Pancreas (tissue), 10 donors: ENCODE measurements around the gene ANKRD40CL. TPM values are rescaled to one million over a fixed set of nuclear protein-coding genes. Genes with fewer than 3 reads are reported as not detected.

Experiments used
- ATAC-seq, 4 donors: fragments of 200-7000 bp; cut with Tn5 transposase; one replicate each; pipeline versions ENCODE4 v1.8.0 to v1.9.1; 2020; ENCODE audit warnings: mild to moderate bottlenecking in 4 of 4, moderate library complexity in 4 of 4
- DNase-seq, 6 donors: peaks; one replicate each; pipeline ENCODE4 v3.0.0-alpha.2; 2020
- FAIRE-seq: peaks from 2 replicates; lab custom pipeline; 2012; peaks lifted over from hg19 to GRCh38; lab: Jason Lieb, UNC
- H3K27ac ChIP-seq, 4 donors: fragments of 200-600 bp; sonication (generic); 1 replicate in 3 of 4; 2 replicates in 1 of 4; pipeline versions ENCODE4 v1.5.0 to v1.8.0; 2020
- H3K27me3 ChIP-seq, 4 donors: fragments of 200-600 bp; one replicate each; pipeline ENCODE4 v1.8.0; 2021
- H3K36me3 ChIP-seq, 3 donors: fragments of 200-600 bp; sonication (generic) in 1 of 3; one replicate each; pipeline versions ENCODE4 v1.5.0 to v1.8.0; 2020 to 2021
- H3K4me1 ChIP-seq, 3 donors: fragments of 200-600 bp; one replicate each; pipeline ENCODE4 v1.8.0; 2021
- H3K4me3 ChIP-seq, 4 donors: fragments of 200-600 bp; sonication (generic) in 2 of 4; one replicate each; pipeline versions ENCODE4 v1.5.0 to v1.8.0; 2020 to 2021
- H3K9me3 ChIP-seq, 4 donors: fragments of 200-600 bp; one replicate each; pipeline ENCODE4 v1.8.0; 2021
- WGBS, 2 donors: extraction: QIAGEN DNeasy Blood & Tissue Kit; methylation state at CpG; one replicate each; pipeline ENCODE4 v1.1.7; 2013; 5-methylcytosine and 5-hydroxymethylcytosine counted together
- intact Hi-C, 3 donors: fragments of 100-400 bp; cut with DNase I; formaldehyde crosslinking; loops; one replicate each; pipeline versions ENCODE4 v1.11.1 to v1.14.2; 2022
- polyA plus RNA-seq, 2 donors: library from polyadenylated mRNA; stranded (reverse); fragments of 200-250 nt; gene quantifications; one replicate each; pipeline ENCODE4 v1.2.3, GENCODE V29; 2013
- total RNA-seq, 6 donors: library from RNA; stranded (reverse); fragmentation: NEBNext Ultra II Directional in 4 of 6; extraction: Animal tissue kit (Norgen Biotek cat#: 25700) in 4 of 6; gene quantifications; one replicate each; pipeline versions ENCODE4 v1.2.1 to v1.2.4, GENCODE V29; 2021 to 2023
- TF ChIP-seq, protein P1 (sequence below), 4 donors: fragments of 200-600 bp; sonication (generic) in 3 of 4; IDR thresholded peaks; one replicate each; pipeline versions ENCODE4 v1.5.0 to v1.8.0; 2021; ENCODE audit warnings: antibody characterized with exemption in 4 of 4
- donor health status: healthy with polysubstance abuse.
- donor health status: DM: no; HTN: no; CAD: no; lungs with moderate emphysema.
- donor health status: DM: no; HTN: no; CAD: no.
- donor health status: control.
- donor health status: control.
- donor health status: Bipolar disorder and iron deficiency.
- donor health status: DM: yes; HTN: yes; CAD: no.
- donor health status: DM: no; HTN: no; CAD: no.
- donor health status: DM: no; HTN: no; CAD: no.
- donor health status: DM: yes; HTN: yes; CAD: no.

The ANKRD40CL gene
- total and polyA plus RNA-seq, 8 donors = 0.16 to 0.46 (median 0.19) TPM; not detected in 5

DNA sequence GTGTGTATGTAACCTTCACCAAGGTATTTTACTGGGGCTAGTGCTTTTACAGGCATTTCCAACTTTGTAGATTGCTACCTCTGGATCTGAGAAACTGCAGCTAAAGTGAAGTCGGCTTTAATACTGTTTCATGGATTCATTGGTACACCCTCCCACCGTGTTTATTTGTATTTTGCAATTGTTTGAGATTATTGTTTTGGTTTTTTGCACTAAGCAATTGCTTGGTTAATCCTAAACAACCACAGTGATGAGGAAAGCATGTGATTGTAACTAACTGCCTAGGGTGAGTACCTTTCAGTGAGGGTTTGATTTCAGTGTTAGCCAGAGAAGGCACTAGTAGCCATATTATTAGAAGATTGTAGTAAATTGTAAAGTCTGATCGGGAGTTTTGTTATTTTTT is 44.6 kb downstream of the ANKRD40CL start:
- no peak for FAIRE-seq
- no peak overlapping the region for H3K27ac ChIP-seq

DNA sequence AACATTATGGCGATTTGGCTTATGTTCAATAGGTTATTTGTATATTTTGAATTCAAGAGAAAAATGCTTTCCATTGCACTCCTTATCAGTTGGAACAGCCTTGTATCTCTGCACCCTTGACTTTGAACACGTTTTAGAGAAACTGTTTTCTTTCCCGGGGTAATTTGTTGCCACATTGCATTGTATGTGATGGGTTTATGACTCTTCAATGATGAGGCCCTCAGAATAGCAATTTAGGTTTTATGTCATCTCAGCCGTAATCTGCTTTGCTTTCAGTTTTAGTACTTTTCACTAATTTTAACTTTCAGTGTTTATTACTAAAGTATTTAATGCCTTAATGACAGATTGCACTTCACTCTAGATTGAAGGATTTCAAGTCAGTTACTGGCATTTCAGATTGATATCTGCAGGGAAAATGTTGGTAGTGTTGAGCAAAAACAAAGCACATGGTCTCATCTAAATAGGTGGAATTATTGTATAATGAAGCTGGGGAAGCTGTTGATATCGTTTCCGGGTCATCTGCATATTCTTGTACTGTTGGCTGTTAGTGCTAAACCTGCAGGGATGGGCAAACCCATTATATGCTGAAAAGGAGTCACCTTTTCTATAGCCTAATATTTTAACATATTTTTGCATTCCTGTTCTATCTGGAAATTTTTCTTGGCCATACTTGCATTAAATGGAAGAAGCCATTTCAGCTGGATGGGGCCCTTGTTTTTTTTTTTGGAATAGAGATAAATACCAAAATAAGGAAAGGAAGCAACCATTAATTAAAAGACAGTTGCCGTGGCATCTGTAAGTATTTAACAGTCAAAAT is 45.9 kb downstream of the ANKRD40CL start:
- DNase-seq = no peak
- Histone ChIP-seq H3K4me3 (peak overlapping the region; percentile 10 to 89 (median 76)), H3K27ac (peak overlapping the region in 2 of 4 donors; percentile 98 to 99), H3K27me3 (no peaks in the 10 kb centered on the region), H3K9me3 (no peaks in the 10 kb centered on the region), H3K4me1 (peaks cover 6 to 43% (median 27%) of the 10 kb centered on the region in 3 donors), H3K36me3 (no peaks in the 10 kb centered on the region)
- no peak for ATAC-seq
- 1 to 2% methylated on average over 7 of the region's 7 CpGs for WGBS, 2 donors
- intact Hi-C loops = no loop called here
- no peak for FAIRE-seq
- TF ChIP-seq, protein P1, sequence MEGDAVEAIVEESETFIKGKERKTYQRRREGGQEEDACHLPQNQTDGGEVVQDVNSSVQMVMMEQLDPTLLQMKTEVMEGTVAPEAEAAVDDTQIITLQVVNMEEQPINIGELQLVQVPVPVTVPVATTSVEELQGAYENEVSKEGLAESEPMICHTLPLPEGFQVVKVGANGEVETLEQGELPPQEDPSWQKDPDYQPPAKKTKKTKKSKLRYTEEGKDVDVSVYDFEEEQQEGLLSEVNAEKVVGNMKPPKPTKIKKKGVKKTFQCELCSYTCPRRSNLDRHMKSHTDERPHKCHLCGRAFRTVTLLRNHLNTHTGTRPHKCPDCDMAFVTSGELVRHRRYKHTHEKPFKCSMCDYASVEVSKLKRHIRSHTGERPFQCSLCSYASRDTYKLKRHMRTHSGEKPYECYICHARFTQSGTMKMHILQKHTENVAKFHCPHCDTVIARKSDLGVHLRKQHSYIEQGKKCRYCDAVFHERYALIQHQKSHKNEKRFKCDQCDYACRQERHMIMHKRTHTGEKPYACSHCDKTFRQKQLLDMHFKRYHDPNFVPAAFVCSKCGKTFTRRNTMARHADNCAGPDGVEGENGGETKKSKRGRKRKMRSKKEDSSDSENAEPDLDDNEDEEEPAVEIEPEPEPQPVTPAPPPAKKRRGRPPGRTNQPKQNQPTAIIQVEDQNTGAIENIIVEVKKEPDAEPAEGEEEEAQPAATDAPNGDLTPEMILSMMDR (IDR thresholded peaks at IDR 0.05) = no peak

More for the DNA sequence above, 44.6 kb downstream of the ANKRD40CL start:
- H3K27me3 ChIP-seq = no peaks in the 10 kb centered on the region
- intact Hi-C loops = no loop called here
- WGBS, 2 donors = 10 to 15% methylated on average over 3 of the region's 3 CpGs
- H3K4me3 ChIP-seq = peak overlapping the region in 1 of 4 donors; percentile 87
- TF ChIP-seq, protein P1 (IDR thresholded peaks at IDR 0.05) = no peak
- H3K4me1 ChIP-seq = peaks cover 13 to 55% (median 33%) of the 10 kb centered on the region in 3 donors
- H3K9me3 ChIP-seq = no peaks in the 10 kb centered on the region
- ATAC-seq (no peak), DNase-seq (no peak)
- H3K36me3 ChIP-seq = no peaks in the 10 kb centered on the region

DNA sequence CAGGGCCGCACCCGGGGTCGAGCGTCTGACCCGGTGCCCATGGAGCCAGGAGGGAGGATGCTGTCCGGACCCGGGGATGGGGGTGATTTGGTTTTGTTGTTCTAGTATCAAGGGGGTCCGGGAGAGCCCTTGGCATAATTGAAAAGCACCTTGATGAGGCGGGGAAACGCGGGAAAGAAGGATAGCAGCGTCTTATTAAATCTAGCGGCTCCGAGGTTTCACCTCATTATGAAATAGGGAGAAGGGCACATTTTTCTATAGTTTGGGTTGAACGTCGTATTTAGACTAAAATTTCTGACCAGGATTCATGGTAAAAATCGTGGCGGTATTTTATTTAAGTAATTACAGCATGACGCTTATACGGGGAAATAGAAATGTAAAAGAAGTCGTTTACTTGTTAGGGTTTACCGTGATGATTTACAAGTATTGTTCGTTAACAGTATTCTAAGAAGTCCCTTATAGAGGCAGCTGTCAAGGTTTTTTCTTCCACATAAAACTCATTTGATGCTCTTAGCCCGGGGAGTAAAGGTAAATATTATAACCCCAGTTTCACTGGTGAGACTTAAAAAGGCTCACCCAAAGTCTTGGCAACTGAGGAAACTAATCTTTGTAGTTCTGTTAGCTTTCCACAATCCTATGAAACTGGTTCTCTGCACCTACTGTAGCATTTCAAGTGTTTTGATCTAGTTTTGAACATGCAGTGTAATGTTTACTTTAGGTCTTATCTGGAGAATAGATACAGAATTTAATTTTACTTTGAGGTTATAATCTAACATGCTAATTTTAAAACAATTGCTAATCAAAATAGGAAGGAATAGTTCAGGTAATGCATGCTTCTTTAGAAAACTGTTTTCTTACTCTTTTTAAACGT is 47.2 kb downstream of the ANKRD40CL start:
- Histone ChIP-seq H3K27ac (peak overlapping the region; percentile 85 to 99 (median 97)), H3K36me3 (no peaks in the 10 kb centered on the region), H3K27me3 (no peaks in the 10 kb centered on the region), H3K4me1 (peaks cover 6 to 30% (median 15%) of the 10 kb centered on the region in 3 donors), H3K9me3 (no peaks in the 10 kb centered on the region), H3K4me3 (peak overlapping the region; percentile 64 to 89 (median 82))
- TF ChIP-seq, protein P1 (IDR thresholded peaks at IDR 0.05) = no peak
- 0 to 1% methylated on average over 25 of the region's 25 CpGs for WGBS, 2 donors
- DNase-seq (no peak), ATAC-seq (peak; percentile 3 to 18 (median 15)), FAIRE-seq (no peak)
- intact Hi-C loops = no loop called here

DNA sequence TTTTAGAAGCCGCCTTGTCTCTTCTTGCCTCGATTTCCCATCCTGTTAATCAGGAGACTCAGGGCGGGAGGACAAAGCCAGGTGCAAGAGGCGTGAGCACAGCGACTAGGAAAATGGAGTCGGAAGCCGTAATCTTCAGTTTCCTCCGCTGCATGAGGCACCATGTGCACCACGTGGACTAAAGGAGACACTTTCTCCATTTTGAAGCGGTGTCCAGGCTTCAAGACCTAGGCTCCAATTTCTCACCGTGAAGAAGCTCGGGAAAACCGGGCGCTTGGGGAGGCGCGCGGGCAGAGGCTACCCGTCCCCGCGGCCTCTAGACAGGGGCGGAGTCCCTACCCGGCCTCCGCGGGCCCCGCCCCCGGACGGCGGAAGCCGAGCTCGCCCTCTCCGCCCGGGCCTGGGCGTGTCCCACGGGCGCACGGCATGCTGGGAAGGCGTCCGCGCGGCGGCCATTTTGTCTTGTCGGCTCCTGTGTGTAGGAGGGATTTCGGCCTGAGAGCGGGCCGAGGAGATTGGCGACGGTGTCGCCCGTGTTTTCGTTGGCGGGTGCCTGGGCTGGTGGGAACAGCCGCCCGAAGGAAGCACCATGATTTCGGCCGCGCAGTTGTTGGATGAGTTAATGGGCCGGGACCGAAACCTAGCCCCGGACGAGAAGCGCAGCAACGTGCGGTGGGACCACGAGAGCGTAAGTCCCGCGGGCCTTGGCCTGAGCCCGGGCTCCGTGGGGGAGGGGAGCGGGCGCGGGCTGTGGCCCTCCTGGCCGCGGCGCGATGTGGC is 48.0 kb downstream of the ANKRD40CL start, which contains the start of gene LUC7L3:
Gene LUC7L3, plus strand, starts transcription at position 460 of the 780 bp plus-strand sequence. Its CDS starts 130 bp downstream, at position 590.
- Histone ChIP-seq H3K4me1 (peaks cover 6 to 28% (median 15%) of the 10 kb centered on the region in 3 donors), H3K27me3 (no peaks in the 10 kb centered on the region), H3K36me3 (no peaks in the 10 kb centered on the region), H3K4me3 (peak within 1 kb of the TSS; percentile 64 to 89 (median 82)), H3K9me3 (no peaks in the 10 kb centered on the region), H3K27ac (peak within 1 kb of the TSS; percentile 85 to 99 (median 97))
- no peak for FAIRE-seq
- WGBS, 2 donors = 1 to 2% methylated on average over 71 to 76 of the region's 76 CpGs
- intact Hi-C loops = no loop called here
- peak; percentile 95 to 98 (median 97) for ATAC-seq
- TF ChIP-seq, protein P1 (IDR thresholded peaks at IDR 0.05) = no peak
- peak; percentile 92 to 98 (median 94) for DNase-seq
